Germinal center (tissue), 1 donor: Measurements from ENCODE around the gene NDUFS6.
"Not testable (repeated sequence)": the region's sequence is repeated elsewhere in the genome, so short reads cannot be mapped to it uniquely, and the experiment has no call there.

Experiments
- DNase-seq: peaks from one replicate; pipeline ENCODE4 v3.0.0; 2012; ENCODE audit warnings: mixed read lengths, low spot score

NDUFS6 gene

DNA sequence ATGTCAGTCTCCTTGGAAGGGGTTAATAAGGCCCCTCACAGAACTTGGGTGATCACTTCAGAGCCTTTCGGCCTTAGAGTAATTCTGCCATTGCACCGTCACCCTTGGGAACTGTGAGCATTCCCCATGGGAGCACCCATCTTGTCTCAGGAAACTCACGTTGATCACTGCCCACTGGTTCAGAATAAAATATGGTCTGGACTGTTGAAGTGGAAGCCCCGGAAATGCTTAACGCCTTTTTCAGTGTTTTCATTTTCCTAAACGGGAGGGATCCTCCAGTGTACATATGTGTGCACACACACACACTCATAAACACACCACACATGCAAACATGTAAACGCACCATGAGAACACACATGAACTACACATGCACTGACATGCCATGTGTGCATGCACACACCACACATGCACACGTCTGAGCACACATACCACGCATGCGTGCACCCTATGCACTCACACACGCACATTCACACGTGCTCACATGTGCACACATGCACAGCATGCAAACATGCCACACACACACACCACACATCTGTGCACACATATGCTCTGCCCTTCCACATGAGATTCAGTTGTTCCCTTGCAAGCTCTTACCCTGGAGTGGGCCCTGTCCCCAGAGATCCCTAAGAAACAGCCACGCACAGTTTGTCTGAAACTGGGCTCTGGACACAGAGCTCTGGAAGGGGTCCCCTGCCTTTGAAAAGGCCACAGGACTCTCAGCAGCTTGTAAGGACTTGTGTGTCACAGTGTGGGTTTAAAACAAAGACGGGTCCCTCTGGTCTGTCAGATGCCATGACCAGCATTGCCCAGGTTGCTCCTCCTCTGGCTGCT is 18.6 kb upstream of the NDUFS6 start:
- DNase-seq: no peak

DNA sequence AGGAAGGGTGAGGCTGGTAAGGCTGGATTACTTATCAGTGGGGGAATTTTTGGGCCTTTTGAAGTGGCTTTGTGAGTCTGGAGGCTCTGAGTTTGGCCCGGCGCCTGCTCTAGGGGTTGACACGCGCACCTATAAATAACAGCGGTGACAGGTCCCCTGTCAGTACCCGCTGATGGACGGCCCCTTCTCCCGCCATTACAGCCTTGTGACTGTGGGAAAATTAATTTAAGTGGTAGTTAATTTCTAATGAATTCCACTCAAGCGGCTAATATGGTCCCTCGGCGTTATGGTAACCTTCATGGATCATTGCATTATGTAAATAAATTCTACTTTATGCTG is 18.0 kb upstream of the NDUFS6 start:
- DNase-seq: peak; percentile 43

GRCh38 chr5:1784197-1785050 is 16.8 kb upstream of the NDUFS6 start:
- DNase-seq: no peak

DNA sequence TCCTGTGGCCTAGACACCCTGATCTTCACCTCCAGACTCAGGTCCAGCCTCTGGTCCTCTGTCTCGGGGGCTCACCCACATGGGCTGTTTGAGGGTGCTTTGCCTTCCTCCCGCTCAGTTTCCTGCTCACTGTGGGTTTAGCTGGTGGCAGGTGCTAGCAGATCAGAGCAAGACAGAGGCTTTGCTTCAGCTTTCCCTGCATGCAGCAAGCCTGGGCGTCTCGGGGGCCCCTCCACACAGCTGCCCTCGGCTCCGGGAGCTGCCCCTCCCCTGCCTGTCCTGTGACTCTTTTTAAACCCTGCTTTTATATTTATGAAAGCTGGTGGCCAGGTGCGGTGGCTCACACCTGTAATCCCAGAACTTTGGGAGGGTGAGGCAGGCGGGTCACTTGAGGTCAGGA is 16.1 kb upstream of the NDUFS6 start:
- no peak for DNase-seq

GRCh38 chr5:1785984-1786383 is 15.2 kb upstream of the NDUFS6 start:
- no peak for DNase-seq

DNA sequence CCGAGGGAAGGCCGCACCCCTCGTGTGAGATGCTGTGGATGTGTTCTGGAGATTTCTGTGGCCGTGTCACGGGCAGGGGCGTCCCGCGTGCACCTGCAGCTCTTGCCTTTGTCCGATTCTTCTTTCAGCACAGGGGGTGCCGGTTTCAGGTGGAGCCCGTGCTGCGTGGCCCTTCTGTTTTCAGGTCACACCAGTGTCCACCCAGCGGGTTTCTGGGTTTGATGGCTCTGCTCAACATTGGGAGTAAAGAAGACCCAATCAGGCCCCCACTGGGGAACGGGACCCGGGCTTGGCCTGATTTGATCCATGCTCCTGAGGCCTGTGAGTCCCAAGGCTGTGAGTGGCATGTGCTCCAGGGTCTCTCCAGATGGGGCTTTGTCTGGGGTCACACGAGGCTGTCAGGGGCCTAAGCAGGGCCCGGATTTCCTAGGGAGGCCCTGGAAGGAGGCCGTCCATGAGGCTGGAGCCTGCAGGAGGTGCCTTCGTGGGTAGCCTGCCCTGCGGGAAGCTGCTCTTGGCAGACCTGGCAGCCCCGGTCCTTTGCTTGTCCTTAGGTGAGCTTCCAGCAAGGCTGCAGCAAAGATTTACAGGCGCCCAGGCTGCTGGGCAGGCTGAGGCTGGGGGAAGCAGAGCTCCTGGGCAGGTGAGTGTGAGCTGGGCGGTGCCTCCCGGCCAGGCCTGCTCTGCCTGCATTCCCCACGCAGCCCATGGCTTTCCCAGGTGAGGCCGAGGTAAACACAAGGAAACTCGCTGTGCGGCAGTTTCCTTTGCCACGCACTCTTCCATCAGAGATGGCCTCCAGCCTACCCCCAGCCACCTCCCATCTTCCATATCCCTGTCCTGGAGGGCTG is 14.4 kb upstream of the NDUFS6 start:
- DNase-seq: no peak

DNA sequence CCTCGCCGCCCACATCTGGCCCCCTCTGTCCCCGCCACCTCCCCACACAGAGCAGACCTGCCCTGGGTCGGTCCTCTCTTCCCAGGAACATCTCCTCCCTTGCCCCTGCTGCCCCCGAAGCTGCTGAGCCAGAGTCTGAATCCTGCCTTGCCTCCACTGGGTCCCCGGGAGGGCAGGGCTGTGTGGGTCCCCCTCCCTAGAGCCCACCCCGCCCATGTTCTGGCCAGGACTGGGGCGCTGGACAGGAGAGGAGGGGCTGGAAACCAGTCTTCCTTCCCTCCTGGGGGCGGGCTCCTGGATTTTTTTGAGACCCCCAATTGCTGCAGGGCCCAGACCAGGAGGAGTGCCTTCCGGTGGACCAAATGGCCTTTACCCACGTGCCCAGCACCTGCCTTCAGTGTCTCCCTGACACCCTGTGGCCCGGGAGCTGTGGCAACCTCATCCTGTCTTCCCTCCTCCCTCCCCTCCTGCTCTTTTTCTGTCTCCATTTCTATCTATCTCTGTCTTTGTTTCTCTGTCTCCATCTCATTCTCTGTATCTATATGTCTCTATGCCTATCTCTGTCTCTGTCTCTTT is 13.6 kb upstream of the NDUFS6 start:
- no peak for DNase-seq

DNA sequence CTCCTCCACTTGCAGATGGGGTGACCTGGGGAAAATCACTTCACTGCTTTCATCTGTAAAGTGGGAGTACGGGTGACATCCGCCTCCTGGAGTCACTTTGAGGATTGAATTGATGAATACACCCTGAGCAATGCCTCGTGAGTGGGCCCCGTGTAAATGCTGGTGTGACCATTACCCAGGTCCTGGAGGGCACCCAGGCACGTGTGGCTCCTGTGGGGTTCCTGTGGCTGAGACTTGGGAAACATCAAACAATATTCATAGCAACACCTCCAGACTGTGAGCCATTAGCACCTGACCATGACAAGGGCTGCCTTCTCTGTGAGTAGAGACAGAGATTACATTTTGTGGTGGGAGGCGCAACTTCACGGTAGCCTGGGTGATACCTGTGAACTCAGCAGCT is 13.0 kb upstream of the NDUFS6 start:
- no peak for DNase-seq

DNA sequence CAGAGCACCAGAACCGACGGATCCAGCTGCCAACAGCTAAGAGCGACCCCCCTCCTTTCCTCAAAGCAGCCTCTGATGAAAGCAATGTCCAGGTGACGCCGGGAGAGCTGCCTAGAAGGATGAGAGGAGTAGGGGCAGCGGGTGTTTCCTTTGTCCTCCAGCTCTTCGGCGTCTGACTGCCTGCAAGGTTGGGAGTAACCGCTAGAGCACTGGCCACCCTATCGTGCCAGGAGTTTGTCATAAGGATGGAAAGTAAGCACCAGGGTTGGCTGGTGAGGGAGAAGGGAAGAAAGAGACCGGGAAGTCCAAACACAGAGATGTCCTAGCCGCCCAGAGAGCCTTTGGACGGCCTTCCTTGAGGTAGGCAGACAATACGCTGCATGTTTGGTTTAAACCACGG is 12.4 kb upstream of the NDUFS6 start:
- no peak for DNase-seq

GRCh38 chr5:1789438-1789833 is 11.8 kb upstream of the NDUFS6 start:
- DNase-seq: not testable (repeated sequence)

DNA sequence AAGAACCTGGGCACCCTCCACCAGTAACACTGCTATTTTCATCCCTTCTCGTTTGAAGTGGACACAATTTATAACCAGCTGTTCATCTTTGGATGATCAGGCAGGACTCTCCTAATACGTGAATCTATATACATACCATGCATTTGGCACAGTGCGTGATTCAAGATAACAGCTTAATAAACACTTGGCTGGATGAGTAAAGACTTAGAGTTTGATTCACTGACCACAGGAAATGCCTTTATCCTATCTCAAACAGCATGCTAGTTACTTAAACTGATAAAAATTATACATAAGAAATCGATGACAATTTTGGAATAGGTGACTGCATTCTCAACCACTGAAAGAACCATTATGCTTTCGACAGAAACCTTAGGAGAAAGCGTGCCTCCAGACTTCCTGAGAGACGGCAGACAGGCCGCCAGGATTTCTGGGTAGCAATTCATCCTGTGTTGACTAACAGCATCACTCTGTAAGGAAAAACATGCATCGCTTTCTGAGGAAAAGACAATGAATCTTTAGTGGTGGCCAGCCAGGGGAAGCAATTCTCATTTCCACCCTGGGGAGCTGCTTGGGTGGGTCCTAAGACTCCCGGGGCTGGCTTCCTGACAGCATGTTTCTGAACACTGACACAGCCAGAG is 11.3 kb upstream of the NDUFS6 start:
- DNase-seq: no peak

- no peak for DNase-seq
Observed at GRCh38 chr5:1791176-1791575, 10.0 kb upstream of the NDUFS6 start.

GRCh38 chr5:1792842-1793266 is 8.4 kb upstream of the NDUFS6 start:
- DNase-seq: peak; percentile 66

DNA sequence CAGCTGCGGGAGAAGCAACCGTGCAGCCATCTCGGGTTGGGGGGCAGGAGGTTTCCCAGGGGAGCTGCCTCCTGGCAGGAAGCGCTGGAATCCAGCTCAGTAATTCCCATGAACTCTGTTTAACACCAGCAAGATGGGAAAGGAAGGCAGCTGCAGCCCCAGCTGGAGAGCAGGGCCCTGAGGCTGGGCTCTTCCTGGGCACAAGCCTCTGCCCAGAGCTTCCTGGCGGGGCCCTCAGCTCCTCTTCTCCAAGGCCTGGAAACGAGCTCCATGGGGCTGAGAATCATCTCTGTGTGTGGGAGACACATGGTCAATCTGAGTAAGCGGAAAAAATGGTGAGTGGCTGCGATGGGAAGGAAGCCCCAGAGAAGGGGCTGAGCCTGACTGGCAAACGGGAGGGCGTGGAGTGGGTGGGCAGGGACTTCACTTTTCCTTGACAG is 7.9 kb upstream of the NDUFS6 start:
- no peak for DNase-seq

DNA sequence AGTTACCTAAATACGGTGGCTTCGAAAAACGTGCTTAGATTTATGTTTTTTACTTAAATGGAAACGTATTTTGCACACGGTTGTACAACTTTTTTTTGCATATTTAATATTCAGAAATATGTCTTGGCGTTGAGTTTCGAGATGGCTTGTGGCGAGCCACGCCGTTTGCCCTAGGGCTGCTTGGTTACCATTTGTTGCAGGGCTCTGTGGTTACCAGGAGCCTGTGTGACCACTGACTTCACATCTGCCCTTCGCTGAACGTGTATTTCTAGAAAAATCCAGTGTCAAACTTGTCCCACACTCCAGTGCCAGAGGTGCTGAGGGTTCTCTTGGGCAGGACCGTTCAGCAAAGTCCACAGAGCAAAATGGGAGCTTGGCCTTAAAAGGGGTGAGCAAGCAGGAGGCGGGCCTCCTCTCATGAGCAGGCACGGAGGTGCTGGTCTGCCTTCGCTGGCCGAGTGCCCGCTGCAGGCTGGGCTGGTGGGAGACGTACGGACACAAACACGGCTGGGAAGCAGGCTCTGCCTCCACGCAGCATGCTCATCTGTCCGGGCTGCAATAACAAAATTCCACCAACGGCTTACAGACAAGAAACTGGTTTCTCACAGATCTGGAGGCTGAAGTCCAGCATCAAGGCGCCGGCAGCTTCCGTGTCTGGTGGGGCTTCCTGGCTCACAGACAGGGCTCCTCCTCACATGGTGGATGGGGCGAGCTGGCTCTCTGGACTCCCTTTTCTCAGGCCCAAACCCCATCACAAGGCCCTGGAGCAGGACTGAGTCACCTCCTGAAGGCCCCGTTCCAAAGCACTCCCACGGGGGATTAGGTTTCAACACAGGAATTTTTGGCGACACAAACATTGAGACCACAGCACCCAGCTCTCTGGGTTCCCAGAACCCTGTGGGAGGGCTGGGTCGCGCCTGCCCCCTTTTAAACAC is 7.0 kb upstream of the NDUFS6 start:
- DNase-seq: no peak

DNA sequence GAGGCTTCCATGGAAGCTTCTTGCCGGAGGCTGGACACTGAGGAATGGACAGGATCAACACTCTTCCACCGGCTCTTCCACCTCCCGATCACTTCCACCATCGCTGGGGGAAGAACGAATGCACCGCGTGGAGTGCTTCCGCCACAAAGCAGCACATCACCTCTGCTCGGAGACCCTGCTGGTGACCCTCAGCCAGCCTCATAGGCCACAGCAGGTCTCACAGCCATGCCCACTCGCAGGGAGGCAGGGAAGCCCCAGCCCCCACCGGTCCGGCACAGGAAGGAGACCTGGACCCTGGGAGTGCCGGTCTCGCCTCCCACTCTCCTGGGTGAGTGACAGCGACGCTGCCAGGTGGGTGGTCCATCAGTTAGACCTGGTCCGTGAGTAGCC is 6.3 kb upstream of the NDUFS6 start:
- no peak for DNase-seq

DNA sequence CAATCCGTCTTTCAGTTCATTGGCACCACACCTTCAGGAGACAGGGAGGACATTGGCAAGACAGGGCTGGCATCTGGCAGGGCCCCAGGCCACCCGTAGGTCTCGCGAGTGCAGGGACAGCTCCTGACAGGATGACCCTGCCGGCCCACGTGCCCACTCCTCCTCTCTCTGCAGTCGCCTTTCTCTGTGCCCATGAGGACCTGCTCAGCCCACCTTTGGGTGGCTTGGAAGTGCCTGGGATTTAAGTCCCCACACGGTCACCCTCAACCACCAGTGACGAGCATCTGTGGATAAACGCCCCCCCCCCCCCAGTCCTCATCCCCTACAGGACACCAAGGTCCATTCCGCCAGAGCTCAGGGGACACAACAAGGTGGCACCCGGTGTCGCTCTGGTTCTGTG is 5.7 kb upstream of the NDUFS6 start:
- no peak for DNase-seq

- DNase-seq: no peak
Observed at GRCh38 chr5:1795931-1796330, 5.3 kb upstream of the NDUFS6 start.

DNA sequence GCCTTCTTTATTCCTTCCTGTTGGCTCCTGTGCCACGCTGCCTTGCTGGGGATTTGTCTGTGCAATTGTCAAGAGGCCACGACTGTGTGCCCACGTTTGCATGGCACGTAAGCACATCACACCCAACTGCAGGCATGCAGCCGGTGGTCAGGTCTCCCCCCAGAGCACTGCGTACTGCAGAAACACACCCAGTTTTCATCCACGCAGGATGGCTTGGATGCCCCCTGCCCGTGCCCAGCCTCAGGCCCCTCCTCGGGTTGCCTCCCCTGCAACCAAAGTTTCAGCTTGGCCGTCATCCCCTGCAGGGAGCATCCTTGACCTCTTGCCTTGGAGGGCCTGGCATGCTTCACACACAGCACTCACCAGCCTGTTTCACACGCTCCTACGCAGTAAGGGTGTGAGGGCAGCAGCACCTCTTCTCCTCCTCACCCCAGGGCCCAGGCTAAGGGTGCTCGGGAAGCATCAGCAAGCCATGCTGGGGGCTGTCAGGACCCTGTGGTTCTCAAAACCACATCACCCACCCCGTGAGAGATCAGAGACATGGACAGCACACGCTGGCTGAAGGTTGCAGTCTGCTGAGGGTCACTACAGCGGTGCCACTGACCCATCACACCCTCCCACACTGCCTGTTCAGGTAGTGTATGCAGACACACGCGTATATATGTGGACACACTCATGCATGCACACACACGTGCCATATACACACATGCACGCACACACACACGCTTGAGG is 4.7 kb upstream of the NDUFS6 start:
- DNase-seq: no peak
